Neural crest cell (in vitro differentiated cells): Measurements from ENCODE around the gene MRPS17. TPM values are rescaled to one million over a fixed set of nuclear protein-coding genes. Genes with fewer than 3 reads are reported as not detected.

Source experiments
- DNase-seq: peaks from one replicate; pipeline ENCODE4 v3.0.0; 2021; ENCODE audit warnings: low read depth, mixed read lengths, low spot score
- H3K27ac Mint-ChIP-seq: one replicate; pipeline ENCODE4 v1.8.0; 2021; ENCODE audit warnings: mild to moderate bottlenecking, mixed read lengths; ENCODE audit not compliant: unreplicated experiment
- H3K27me3 Mint-ChIP-seq: 2 replicates; pipeline ENCODE4 v1.8.0; 2021; ENCODE audit warnings: low read depth, mild to moderate bottlenecking, mixed read lengths
- H3K36me3 Mint-ChIP-seq: 2 replicates; pipeline ENCODE4 v1.8.0; 2021; ENCODE audit warnings: low read depth, mild to moderate bottlenecking, mixed read lengths
- H3K4me1 Mint-ChIP-seq: 2 replicates; pipeline ENCODE4 v1.8.0; 2021; ENCODE audit warnings: mixed read lengths
- H3K4me3 Mint-ChIP-seq: one replicate; pipeline ENCODE4 v1.8.0; 2021; ENCODE audit warnings: mild to moderate bottlenecking, mixed read lengths
- H3K9me3 Mint-ChIP-seq: 2 replicates; pipeline ENCODE4 v1.8.0; 2021; ENCODE audit warnings: mixed read lengths
- CTCF ChIP-seq: fragments of 200-600 bp; sonication (generic); conservative IDR thresholded peaks from 2 replicates; pipeline ENCODE4 v1.5.0; 2021; ENCODE audit warnings: antibody characterized with exemption, mild to moderate bottlenecking
- total RNA-seq: library from RNA; stranded (reverse); gene quantifications from 2 replicates; pipeline ENCODE4 v1.2.1, GENCODE V29; 2021

Gene MRPS17
- total RNA-seq, 1 donor from 2014 or later: 20.3 TPM

DNA sequence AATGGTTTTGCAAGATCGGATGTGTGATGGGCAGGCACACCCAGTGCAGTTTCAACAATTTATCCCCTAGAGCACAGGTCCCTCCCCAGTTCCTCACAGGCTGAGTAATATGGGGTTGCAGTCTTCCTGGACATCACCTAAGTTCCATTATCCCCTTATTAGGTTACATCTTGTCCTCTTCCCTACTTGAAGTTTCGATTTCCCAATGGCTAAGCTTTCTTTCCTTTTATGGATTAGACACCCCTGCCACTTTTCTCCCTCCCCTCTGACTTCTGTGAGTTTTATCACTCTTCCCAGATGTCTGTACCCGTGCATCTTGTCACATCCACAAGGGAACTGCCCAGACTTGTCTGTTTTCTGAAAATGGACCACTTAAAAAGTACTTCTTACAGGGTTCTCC, 10.3 kb downstream of the MRPS17 start:
- no peak overlapping the region for H3K27ac Mint-ChIP-seq
- peak overlapping the region; percentile 21 for H3K4me3 Mint-ChIP-seq
- no peaks in the 10 kb centered on the region for H3K9me3 Mint-ChIP-seq
- DNase-seq: no peak
- peaks cover 9% of the 10 kb centered on the region for H3K27me3 Mint-ChIP-seq
- peaks cover 5% of the 10 kb centered on the region for H3K36me3 Mint-ChIP-seq
- no peak for TF ChIP-seq CTCF
- peaks cover 13% of the 10 kb centered on the region for H3K4me1 Mint-ChIP-seq

DNA sequence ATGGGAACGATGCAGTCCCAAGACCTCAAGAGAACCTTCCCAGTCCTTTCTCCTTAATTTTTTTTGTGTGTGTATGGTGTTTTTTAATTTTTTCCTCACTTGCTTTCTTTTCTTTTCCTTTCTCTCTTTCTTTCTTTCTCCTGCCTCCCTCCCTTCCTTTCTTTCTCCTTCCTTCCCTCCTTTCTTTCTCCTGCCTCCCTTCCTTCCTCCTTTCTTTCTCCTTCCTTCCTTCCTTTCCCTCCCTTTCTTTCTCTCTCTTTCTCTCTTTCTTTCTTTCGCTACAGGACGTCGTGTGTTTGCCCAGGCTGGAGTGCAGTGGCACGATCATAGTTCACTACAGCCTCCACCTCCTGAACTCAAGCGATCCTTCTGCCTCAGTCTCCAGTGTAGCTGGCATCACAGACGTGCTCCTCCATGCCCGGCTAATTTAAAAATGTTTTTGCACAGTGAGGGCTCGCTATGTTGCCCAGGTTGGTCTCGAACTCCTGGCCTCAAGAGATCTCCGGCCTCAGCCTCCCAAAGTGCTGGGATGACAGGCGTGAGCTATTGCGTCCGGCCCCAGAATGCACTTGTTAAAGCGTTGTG, 12.0 kb downstream of the MRPS17 start:
- H3K9me3 Mint-ChIP-seq: no peaks in the 10 kb centered on the region
- no peak overlapping the region for H3K27ac Mint-ChIP-seq
- H3K36me3 Mint-ChIP-seq: peaks cover 3% of the 10 kb centered on the region
- H3K4me1 Mint-ChIP-seq: peaks cover 16% of the 10 kb centered on the region
- no peak for DNase-seq
- TF ChIP-seq CTCF: no peak
- H3K4me3 Mint-ChIP-seq: peak overlapping the region; percentile 79
- peaks cover 9% of the 10 kb centered on the region for H3K27me3 Mint-ChIP-seq

GRCh38 chr7:55964261-55965099, 12.8 kb downstream of the MRPS17 start, which contains the start of gene NIPSNAP2:
Gene NIPSNAP2 (plus strand): TSS chr7:55964585. CDS start chr7:55964610, 25 bp downstream.
- Mint-ChIP-seq H3K4me1 (peaks cover 21% of the 10 kb centered on the region), H3K4me3 (peak within 1 kb of the TSS; percentile 92), H3K36me3 (peaks cover 8% of the 10 kb centered on the region), H3K27me3 (peaks cover 9% of the 10 kb centered on the region), H3K9me3 (no peaks in the 10 kb centered on the region), H3K27ac (peak within 1 kb of the TSS; percentile 20)
- peak; percentile 62 for DNase-seq
- peak; percentile 66 for TF ChIP-seq CTCF

DNA sequence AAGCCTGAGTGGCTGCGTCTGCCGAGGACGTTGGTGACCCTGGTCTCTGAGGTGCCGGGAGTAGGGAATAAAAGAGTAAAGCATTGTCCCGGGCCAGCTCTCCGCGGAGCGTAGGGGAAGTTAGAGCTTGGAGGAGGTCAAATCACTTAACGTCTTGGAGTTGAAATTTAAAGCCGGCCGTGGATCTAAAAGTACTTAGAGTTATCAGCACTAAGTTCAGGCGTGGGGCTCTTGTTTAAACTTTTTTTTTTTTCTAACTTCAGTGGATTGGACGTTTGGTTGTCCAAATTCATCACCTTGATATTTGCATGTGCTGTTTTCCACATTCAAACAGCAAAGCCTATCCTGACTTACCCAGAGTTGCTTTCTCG, 13.4 kb downstream of the MRPS17 start:
- H3K27ac Mint-ChIP-seq: peak overlapping the region; percentile 20
- H3K36me3 Mint-ChIP-seq: peaks cover 11% of the 10 kb centered on the region
- H3K9me3 Mint-ChIP-seq: no peaks in the 10 kb centered on the region
- no peak for DNase-seq
- H3K4me1 Mint-ChIP-seq: peaks cover 21% of the 10 kb centered on the region
- peaks cover 9% of the 10 kb centered on the region for H3K27me3 Mint-ChIP-seq
- peak overlapping the region; percentile 92 for H3K4me3 Mint-ChIP-seq
- TF ChIP-seq CTCF: no peak

DNA sequence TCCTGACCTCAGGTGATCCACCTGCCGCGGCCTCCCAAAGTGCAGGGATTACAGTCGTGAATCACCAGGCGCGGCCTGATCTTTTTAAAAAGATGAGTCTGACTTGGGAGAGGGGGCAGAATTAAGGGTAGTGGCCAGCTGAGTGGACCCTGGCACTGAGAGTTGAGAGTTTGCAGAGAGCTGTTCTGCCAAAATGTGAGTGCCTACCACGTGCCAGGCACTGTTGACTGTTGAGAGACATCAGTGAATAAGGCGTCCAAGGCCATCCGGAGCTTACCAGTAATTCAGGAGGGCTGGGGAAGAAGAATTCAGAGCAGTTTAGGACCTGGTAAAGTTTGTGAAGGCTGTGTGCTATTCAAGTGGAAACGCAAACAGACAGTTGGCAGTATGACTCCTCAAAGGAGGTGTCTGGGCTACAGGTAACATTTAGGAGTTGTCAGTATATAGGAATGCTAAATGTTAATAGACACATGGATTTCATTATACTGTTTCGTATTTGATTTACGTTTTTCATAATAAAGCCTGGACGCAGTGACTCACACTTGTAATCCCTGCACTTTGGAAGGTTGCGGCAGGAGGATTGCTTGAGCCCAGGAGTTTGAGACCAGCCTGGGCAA, 14.2 kb downstream of the MRPS17 start:
- H3K36me3 Mint-ChIP-seq: peaks cover 16% of the 10 kb centered on the region

More for the DNA sequence above, 14.2 kb downstream of the MRPS17 start:
- Mint-ChIP-seq H3K4me1 (peaks cover 26% of the 10 kb centered on the region), H3K27me3 (peaks cover 9% of the 10 kb centered on the region), H3K27ac (no peak overlapping the region), H3K9me3 (no peaks in the 10 kb centered on the region), H3K4me3 (peak overlapping the region; percentile 92)
- DNase-seq: no peak
- TF ChIP-seq CTCF: no peak
